NOMO-1 treated with dmso at 0.1 percent for 144 hours (cell line): ENCODE results near the gene ZDHHC21.
A peak's percentile ranks its signal among the peaks of the same experiment; 100 is the strongest.

Experiments used
- DNase-seq: peaks from one replicate; lab custom pipeline; 2025; ENCODE audit not compliant: unreplicated experiment; lab: John Stamatoyannopoulos, UW

ZDHHC21 gene, protein sequence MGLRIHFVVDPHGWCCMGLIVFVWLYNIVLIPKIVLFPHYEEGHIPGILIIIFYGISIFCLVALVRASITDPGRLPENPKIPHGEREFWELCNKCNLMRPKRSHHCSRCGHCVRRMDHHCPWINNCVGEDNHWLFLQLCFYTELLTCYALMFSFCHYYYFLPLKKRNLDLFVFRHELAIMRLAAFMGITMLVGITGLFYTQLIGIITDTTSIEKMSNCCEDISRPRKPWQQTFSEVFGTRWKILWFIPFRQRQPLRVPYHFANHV

DNA sequence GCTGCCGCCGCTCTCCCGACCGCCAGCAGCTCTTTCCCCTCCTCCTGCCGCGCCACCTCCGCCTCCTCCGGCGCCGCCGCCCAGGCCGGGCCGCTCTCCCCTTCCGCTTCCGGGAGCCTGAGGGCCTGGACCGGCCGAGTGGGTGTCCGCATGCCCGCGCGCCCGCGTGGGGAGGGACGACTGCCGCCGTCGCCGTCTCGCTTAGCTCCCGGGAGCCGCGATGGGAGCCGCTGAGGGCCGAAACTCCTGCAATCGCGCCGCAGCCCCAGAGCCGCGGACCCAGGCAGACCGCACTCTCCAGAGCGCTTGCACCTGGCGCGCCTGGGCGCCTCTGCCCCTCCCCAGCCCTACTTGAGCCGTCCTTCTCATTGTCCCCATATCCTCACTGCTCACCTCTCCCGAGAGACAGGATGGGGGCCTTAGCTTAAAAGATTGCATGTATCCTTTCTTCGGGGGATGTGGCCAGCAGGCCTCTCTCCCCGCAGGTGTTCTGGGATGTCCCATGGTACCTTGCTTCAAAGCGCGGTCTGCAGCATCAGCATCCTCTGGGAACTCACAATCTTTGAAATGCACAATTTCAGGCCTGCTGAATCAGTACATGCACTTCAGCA lies at the start of gene ZDHHC21:
TSS of gene ZDHHC21 (minus strand) at position 182 of the 611 bp plus-strand sequence. CDS start 19,092 bp downstream, outside the sequence.
- DNase-seq: peak; percentile 22

DNA sequence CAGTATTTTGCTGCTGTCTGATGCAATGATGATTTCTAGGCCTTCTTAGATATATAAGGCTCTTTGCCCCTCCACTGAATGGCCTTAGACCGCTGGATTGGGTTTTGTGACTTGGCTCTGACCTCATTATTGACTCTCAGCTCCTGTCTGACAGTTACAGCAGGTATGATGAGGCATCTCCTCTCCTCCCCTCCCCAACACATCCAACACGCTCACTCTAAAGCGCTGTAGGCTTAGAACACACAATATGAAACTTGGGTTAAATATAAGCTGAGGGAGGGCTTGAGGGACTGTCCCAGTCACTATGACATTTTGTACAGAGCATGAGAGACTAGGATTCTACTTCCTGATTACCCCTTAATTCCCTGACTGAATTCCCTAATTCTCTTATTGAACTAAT lies 48.1 kb upstream of the ZDHHC21 start:
- DNase-seq: no peak

DNA sequence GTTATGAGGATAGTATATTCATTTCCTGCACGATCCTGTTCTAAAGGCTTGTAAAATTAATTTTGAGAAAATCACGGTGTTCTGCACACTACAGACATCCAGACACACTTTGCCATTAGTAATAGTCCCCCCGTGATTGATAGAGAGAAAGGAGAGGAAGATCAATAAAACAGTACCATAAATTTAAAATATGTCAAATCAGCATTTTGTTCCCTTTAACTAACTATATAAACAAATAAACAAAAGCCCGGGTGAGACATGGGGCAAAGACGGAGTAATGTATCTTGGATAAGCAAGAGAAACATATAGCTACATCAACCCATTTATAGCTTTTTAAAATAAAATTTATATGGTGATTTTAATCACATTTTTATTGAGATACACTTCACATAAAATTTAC lies 39.9 kb upstream of the ZDHHC21 start:
- no peak for DNase-seq

DNA sequence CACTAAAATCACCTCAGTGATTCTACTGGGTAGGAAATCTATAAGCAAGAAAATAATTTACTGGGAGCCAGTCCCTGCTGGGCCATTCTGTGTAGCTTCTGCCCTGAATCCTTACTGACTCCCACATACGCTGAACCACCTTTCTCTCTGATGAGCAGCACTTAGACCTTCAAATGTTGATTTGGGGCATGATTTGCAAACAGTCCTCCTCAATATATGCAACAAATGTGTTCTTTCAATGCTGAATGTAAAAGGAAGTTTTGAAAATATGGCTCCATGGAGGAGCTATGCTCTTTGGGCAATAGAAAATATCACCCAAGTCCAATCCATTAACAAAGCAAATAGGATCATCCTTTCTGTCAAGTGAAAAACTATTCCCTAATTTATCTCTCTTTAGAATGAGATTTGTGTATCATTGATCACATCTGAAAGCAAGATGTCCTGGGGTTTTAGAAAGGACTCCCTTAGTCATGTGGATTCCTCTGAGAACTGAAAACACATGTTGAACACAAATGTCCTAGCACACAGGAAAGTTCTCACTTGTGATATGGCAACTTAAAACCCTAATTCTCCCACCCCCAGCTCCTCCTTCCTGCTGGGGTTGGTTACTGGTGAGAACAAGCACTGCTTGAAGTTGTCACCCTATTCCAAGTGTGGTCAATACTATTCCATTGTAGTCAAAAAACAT lies 38.2 kb upstream of the ZDHHC21 start:
- no peak for DNase-seq

DNA sequence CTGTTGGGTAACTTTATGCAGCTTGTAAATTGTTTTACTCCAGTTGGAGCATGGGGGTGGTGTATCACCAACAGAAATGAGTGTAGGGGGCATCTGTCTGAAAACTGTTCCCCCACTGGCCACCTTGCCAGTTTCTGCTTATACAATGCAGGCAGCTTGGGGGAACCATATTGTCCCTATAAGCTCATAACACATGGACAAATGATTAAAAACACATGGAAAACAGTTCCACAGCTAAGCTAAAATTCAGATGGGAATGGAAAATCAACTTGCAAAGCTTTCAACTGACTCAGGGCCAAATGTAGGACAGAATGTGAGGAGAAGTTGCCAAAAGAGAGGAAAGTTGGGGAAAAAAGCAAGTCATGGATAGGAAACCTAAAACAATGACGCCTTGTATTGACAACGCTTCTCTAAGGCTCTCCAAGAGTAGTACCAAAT lies 37.2 kb upstream of the ZDHHC21 start:
- no peak for DNase-seq

DNA sequence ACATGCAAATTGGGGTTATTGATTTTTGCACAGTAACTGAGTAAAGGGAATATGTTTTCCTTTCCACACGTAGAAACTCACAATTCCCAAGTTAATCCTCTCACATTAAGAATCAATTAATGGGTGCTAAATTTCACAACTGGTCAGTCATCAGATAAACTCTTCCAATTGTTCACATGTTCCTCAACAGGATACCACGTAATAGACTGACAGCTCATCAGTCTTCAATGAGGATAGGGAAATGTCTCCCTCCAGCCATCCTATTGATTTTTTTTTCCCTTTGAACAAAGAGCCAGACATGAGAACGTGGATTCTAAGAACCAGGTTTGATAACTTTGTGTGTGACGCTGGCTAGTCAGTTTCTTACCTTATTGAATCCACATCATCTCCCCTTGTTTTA lies 30.1 kb upstream of the ZDHHC21 start:
- DNase-seq: no peak

DNA sequence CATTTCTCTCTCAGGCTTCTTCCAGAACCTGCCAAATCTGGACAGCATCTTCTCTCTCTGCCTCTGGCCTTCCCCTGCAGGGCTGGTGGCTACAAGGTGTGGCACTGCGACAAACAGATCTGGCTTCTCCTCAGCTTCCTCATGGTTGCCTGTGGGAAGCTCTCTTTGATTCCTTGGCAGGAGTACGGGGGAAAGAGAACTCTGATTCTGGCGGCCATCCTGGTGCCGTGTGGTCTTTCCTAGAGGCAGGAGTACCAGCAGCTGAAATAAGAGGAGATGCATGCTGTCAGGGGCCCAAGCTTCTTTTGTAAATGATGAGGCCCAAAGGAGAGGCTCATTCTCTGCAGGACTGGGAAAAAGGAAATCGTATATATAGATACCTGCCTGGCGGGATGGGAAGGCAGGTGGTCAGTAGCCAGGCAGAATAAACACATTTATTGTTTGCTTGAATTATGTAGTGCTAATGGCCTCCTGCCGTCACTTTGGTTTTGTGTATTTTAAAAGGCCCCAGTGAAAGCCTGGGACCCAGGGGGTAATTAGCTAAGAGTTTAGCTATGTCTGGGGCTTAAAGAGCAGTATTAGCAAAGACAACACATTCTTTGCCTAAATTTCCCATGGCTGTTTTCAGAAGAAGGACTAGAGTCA lies 29.3 kb upstream of the ZDHHC21 start, which contains the start of gene CER1:
TSS of gene CER1 (minus strand) at position 343 of the 645 bp plus-strand sequence. CDS start at position 282, 61 bp downstream.
- DNase-seq: no peak

DNA sequence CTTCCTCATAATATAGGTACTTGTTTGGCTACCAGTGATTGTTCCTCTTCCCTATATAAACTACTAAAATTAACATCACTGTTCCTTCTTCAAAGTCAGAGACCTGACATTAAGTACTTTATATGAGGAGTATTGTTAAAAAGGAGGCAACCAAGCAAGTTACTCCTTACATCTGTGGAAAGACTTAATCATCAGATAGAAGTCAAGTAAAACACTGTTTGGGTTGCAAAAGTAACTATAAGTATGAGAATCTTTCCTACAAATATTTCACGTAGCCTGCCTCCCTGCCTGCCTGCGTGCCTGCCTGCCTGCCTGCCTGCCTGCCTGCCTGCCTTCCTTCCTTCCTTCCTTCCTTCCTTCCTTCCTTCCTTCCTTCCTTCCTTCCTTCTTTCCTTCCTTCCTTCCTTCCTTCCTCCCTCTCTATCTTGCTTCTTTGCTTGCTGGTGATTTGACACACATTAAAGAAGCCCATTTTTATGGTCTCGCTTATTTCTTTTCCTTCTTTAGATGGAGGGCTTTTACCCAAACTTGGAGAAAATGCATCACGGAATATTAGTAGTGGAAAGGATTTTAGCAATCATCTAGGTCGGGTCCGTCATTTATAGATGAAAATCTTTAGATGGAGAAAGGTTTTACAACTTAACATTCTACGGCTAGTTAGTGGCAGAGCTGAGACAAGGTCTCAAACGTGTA lies 26.1 kb upstream of the ZDHHC21 start:
- DNase-seq: no peak

DNA sequence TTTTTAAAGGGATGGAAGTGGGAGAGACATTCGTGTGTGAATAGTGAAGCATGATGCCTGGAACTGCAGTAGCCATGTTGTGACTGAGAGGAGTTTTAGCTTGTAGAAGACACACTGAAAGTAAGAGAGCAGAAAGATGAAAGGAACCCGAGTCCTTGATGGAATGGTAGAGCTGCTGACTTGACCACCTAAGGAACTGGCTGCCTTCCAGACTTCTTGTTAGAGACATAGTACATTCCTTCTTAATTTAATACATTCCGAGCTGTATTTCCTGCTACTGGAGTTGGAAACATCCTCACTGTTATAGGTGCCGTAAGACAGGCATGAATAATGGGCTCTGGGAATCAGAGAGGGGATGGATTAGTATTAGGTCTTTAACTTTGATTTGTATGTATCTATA lies 21.9 kb upstream of the ZDHHC21 start:
- DNase-seq: no peak

DNA sequence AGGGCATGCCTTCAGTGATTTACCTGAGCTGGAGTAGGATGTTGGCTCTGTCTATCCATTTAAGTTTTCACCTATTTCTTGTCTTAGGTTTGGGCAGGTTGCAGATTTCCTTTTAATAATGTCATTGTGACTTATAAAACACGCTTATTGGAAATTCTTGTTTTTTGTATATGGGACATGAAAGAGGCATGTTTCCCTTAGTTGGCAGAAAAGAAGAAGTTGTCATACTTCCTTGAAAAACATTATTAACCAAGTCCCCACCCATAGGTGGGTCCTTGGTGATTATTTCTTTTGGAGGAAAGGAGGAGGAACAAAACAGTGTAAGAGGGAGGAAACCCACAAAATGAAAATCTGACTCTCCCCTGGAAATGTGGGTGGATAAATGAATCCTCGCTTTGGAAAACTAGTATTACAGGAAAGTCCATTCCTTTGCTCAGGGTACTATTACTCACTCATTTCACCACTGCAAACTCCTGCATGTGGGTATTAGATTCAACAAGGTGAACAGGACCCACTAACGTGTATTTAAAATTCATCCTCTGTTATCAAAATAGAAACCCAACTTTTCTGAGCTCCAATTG lies 20.0 kb upstream of the ZDHHC21 start:
- DNase-seq: no peak

DNA sequence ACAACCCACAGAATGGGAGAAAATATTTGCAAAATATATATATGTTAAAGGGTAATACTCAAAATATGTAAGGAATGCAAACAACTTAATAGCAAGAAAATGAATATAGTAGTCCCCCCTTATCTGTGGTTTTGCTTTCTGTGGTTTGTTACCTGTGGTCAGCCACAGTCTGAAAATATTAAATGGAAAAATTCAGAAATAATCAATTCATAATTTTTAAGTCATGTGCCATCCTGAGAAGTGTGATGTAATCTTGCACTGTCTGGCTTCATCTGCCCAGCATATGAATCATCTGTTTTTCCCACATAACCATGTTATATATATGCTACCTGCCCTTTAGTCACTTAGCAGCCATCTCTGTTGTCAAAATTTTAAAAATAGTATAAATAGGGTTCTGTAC lies 17.6 kb upstream of the ZDHHC21 start:
- DNase-seq: no peak

DNA sequence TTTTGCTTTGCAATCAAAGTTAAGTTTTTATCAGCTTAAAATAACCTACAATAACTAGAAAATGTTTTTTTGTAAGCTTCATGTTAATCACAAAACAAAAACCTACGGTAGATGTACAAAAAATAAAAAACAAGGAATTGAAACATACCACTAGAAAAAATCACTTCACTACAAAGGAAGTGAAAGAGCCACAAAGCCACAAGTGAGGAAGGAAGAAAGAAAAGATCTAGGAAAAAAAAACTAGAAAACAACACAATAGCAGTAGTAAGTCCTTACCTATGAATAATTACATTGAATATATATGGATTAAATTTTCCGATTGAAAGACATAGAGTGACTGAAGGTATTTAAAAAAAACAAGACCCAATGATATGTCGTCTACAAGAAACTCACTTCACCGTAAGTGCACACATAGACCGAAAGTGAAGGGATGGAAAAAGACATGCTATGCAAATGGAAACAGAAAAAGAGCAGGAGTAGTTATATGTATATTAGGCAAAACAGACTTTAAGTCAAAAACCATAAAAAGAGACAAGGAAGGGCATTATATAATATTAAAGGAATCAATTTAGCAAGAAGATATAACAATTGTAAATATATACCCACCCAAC lies 13.4 kb upstream of the ZDHHC21 start:
- DNase-seq: no peak

DNA sequence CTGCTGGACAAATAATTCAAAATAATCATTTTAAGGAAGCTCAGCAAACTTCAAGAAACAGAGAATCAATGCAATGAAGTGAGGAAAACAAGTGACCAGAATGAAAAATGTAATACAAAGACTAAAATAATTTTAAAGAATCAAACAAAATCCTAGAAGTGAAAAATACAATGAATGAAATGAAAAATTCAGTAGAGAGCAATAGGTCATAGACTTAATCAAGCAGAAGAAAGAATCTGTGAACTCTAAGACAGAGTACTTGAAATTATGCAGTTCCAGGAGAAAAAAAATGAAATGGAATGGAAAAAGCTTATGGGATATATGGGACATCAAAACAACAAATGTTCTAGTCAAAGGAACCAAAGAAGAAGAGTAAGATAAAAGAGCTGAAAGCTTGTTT lies 11.8 kb upstream of the ZDHHC21 start:
- no peak for DNase-seq

DNA sequence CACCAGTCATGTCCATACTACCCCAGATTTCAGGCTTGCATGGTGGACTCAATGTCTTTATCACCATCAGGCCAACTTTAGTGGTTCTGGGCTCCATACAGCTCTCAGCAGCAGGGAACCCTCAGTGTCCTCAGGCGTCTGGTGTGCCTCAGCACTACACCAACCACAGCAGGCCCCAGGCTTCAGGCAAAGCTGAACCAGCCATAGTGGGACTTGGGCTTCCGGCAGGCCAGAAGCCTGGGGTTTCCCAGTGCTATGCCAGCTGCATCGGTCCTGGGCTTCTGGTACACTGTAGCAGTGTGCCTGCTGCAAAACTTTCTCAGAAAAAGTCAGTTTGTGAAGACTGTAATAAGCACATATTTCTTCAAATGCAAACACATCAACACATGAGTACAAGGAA lies 11.0 kb upstream of the ZDHHC21 start:
- DNase-seq: no peak

DNA sequence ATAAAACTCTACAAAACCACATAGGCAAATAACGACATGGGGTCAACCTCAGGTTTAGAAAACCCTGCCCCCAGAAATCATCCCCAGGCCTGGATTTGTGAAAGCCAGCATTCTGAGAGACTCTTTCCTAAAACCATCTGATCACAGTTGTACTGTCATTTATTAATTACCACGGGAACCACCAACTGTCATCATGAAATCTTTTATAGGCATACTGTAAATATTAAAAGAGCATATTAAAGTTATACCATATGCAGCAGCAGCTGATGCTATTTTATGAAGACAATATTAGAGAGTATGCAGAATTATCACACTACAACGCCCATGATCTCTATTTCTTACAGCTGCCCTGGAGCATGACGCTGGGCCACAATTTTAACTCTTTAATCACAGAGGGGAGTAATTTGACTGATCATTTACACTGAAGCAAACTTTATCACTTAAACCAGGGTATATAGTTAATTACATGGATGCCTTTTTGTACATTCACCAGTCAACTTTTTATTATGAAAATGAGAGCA lies 9.0 kb upstream of the ZDHHC21 start:
- DNase-seq: no peak

DNA sequence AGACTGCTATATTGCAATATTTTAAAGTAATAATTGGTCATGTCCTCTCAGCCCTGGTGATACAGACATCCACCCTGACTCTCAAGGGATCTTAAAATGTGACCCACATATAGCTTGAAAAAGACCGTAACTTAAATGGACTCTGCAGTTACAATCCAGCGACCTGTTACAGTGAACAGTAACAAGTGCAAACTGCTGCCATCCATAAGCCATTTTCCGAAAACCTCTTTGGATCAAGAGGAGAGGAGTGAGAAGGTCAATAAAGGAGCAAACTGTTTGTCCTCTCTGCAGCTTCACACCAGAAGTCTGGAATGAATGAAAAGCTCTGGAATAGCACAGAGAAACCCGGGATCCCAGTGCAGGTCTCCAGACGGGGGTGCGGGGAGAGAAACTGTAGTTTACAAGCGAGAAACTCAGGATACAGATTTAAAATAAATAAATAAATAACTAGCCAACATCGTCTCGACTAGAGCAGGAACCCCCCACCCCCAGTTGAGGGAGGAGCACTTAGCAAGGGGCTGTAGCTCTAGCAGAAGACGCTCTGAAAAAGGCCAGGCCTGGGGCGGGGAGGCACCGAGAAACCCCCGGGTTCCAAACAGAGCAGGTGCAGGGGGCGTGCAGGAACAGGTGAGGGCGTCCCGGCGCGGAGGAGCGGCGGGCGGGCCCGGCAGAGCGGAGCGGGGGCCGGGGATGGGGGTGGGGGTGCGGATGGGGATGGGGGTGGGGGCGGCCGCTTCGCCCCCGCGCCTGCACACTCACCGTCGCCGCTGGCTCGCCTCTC lies 572 bp downstream of the ZDHHC21 start:
- DNase-seq: no peak

DNA sequence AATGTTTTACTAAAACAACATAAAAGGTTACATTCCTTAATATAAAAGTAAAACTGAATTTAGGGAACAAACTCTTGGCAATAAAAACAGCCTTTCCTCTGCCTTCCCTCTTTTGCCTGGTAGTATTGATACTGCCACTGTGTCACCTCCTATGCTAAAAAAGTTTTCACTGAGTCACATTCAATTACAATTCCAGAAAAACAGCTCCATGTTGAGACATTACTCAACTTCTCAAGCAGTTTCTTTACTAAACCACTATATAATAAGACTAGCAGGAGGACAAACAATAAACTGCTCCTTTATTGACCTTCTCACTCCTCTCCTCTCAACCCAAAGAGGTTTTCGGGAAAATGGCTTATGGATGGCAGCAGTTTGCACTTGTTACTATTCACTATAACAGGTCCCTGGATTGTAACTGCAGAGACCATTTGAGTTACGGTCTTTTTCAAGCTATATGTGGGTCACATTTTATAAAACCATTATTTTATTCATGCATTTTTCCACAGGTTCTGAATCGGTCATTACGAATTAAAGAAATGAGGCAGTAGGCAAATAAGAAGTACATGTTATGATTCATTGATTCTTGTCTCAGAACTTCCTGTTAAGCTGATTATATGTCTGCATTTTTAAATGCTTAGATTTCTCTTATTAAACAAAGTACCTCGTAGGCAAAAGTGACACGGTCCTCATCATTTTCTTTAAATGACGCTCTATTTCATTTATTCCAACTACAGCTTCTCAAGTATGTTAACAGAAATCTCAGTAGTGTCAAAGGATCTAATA lies 2.1 kb downstream of the ZDHHC21 start:
- no peak for DNase-seq

DNA sequence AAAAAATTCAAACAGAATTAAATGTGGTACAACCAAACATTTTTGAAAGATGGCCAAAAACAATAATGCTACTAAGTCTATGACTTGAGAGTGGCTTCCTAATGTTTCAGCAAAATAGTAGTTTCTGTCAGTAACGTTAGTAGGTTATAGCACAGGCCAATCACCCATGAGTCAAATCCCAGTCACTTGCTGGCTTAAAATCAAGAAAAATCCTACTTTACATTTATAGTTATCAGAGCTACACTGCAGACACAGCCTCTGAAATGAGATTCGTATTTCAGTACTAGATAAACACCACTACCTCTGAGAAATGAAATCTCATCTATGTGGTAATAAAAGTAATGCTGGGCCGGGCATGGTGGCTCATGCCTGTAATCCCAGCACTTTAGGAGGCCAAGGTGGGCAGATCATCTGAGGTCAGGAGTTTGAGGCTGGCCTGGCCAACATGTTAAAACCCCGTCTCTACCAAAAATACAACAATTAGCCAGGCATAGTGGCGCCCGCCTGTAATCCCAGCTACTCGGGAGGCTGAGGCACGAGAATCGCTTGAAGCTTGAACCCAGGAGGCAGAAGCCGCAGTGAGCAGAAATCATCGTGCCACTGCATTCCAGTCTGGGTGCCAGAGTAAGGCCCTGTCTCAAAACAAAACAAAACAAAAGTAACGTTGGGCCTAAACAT lies 6.1 kb downstream of the ZDHHC21 start:
- no peak for DNase-seq
